Measurements from ENCODE around the gene CDH4. TPM values are rescaled to one million over a fixed set of nuclear protein-coding genes. Genes with fewer than 3 reads are reported as not detected.
A peak's percentile ranks its signal among the peaks of the same experiment; 100 is the strongest.

CDH4 gene
- total and polyA plus RNA-seq, 2 of the 13 experiments (the other 11 are each of a cell fraction or from before 2014, with no cell fraction given), result not detected

DNA sequence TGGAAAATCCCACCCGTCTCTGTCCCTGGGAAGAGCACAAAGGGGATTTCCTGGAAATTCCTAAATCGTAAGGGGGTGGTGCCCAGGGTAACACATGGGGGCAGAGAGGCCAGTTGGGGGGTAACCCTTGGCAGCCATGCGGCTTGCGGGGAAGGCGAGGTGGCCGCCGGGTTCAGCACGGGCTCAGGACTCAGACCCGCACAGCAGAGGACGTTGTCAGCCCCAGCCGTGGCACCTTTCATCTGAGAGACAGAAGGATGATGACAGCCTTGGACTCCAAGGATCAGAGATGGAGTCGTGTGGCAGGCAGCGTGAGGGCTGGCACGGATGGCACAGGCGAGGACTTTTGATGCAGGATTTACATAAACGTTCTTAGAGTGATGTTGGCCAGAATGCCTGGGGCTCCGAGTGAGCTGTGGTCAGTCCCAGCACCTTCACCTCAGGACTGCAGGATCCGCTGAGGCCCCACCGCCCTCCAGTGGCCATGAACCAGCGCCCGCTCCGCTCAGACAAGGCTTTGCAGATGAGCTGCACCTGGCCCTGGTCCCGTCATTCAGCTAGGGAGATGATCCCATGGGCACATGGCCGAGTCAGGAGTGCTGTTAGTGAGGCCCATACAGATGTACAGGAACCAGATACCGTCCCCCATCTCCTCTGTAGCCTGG is 623.3 kb downstream of the CDH4 start:
- BruUV-seq (replicated peaks), result no TSS peak
- no peak for DNase-seq (ENCODE audit: low spot score)
- Histone ChIP-seq H3K4me1 (ENCODE audit: insufficient read depth, low read length) (no peaks in the 10 kb centered on the region), H3K79me2 (ENCODE audit: insufficient read depth, low read length) (no peaks in the 10 kb centered on the region), H3K36me3 (replicated peaks in 1 of 2; ENCODE audit: control insufficient read depth in 1 of 2, insufficient read depth in 2 of 2, low read length in 2 of 2) (no peaks in the 10 kb centered on the region), H3K4me3 (replicated peaks in 1 of 3; ENCODE audit: insufficient read depth in 1 of 3, low read depth in 2 of 3, low read length in 3 of 3) (no peak overlapping the region), H4K20me1 (ENCODE audit: insufficient read depth, low read length) (no peaks in the 10 kb centered on the region), H3K27me3 (ENCODE audit: control insufficient read depth in 1 of 2, insufficient read depth in 2 of 2, low read length in 2 of 2) (peaks cover 33 to 93% of the 10 kb centered on the region in 2 experiments), H2AFZ (ENCODE audit: low read length) (no peak overlapping the region), H3K4me2 (ENCODE audit: low read depth, low read length) (no peak overlapping the region), H3K9me3 (ENCODE audit: low read length) (peaks cover 6% of the 10 kb centered on the region; the same call in 1 of the 2 replicates), H3K9ac (ENCODE audit: insufficient read depth, low read depth, low read length) (no peak overlapping the region), H3K27ac (ENCODE audit: extremely low read length, insufficient read depth, low read length) (no peak overlapping the region)
- WGBS (ENCODE audit: low lambda C conversion rate), result 17% methylated on average over 23 of the region's 25 CpGs
- no peak for FAIRE-seq
- ChIA-PET POLR2A (no interaction called here), CTCF (ENCODE audit: low intra/inter-chr PET ratio, low total read pairs) (no interaction called here)
- intact Hi-C loops (cut with micrococcal nuclease; ENCODE audit: unreplicated experiment), result no loop called here
- peak; percentile 80 for ATAC-seq
- in situ Hi-C loops (cut with HindIII; ENCODE audit: extremely low pct_ligation_motif_present, low pct_unique_long_range_greater_than_20kb), result loop anchor here (25.0 kb wide), 1 partner anchor 1813 kb away; no protein-coding TSS in a partner anchor
- TF ChIP-seq ZBTB21 (CRISPR knock-in tag; IDR thresholded peaks at IDR 0.05) (no peak), ZNF367 (CRISPR knock-in tag; IDR thresholded peaks at IDR 0.05; ENCODE audit: borderline replicate concordance) (no peak), ZNF460 (CRISPR knock-in tag; IDR thresholded peaks at IDR 0.05; ENCODE audit: borderline replicate concordance) (no peak), PHF21A (CRISPR knock-in tag; IDR thresholded peaks at IDR 0.05) (no peak), ZFP1 (CRISPR knock-in tag; IDR thresholded peaks at IDR 0.05) (no peak), RAD21 (CRISPR knock-in tag; IDR thresholded peaks at IDR 0.05) (peak; percentile 32; the same call in 1 of the 2 replicates), ZSCAN9 (CRISPR knock-in tag; IDR thresholded peaks at IDR 0.05; ENCODE audit: borderline replicate concordance) (no peak), BORCS8-MEF2B (CRISPR knock-in tag; IDR thresholded peaks at IDR 0.05) (no peak), THYN1 (CRISPR knock-in tag; IDR thresholded peaks at IDR 0.05; ENCODE audit: borderline replicate concordance, low read depth) (no peak), MZF1 (CRISPR knock-in tag; IDR thresholded peaks at IDR 0.05; ENCODE audit: borderline replicate concordance) (no peak), ZMYM3 (CRISPR knock-in tag; IDR thresholded peaks at IDR 0.05) (no peak), RORA (CRISPR knock-in tag; IDR thresholded peaks at IDR 0.05) (no peak), STAG1 (CRISPR knock-in tag; IDR thresholded peaks at IDR 0.05) (peak; percentile 65)
- TF ChIP-seq, protein P1, sequence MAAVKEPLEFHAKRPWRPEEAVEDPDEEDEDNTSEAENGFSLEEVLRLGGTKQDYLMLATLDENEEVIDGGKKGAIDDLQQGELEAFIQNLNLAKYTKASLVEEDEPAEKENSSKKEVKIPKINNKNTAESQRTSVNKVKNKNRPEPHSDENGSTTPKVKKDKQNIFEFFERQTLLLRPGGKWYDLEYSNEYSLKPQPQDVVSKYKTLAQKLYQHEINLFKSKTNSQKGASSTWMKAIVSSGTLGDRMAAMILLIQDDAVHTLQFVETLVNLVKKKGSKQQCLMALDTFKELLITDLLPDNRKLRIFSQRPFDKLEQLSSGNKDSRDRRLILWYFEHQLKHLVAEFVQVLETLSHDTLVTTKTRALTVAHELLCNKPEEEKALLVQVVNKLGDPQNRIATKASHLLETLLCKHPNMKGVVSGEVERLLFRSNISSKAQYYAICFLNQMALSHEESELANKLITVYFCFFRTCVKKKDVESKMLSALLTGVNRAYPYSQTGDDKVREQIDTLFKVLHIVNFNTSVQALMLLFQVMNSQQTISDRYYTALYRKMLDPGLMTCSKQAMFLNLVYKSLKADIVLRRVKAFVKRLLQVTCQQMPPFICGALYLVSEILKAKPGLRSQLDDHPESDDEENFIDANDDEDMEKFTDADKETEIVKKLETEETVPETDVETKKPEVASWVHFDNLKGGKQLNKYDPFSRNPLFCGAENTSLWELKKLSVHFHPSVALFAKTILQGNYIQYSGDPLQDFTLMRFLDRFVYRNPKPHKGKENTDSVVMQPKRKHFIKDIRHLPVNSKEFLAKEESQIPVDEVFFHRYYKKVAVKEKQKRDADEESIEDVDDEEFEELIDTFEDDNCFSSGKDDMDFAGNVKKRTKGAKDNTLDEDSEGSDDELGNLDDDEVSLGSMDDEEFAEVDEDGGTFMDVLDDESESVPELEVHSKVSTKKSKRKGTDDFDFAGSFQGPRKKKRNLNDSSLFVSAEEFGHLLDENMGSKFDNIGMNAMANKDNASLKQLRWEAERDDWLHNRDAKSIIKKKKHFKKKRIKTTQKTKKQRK (IDR thresholded peaks at IDR 0.05; ENCODE audit: low read length), result no peak
- TF ChIP-seq, protein P2, sequence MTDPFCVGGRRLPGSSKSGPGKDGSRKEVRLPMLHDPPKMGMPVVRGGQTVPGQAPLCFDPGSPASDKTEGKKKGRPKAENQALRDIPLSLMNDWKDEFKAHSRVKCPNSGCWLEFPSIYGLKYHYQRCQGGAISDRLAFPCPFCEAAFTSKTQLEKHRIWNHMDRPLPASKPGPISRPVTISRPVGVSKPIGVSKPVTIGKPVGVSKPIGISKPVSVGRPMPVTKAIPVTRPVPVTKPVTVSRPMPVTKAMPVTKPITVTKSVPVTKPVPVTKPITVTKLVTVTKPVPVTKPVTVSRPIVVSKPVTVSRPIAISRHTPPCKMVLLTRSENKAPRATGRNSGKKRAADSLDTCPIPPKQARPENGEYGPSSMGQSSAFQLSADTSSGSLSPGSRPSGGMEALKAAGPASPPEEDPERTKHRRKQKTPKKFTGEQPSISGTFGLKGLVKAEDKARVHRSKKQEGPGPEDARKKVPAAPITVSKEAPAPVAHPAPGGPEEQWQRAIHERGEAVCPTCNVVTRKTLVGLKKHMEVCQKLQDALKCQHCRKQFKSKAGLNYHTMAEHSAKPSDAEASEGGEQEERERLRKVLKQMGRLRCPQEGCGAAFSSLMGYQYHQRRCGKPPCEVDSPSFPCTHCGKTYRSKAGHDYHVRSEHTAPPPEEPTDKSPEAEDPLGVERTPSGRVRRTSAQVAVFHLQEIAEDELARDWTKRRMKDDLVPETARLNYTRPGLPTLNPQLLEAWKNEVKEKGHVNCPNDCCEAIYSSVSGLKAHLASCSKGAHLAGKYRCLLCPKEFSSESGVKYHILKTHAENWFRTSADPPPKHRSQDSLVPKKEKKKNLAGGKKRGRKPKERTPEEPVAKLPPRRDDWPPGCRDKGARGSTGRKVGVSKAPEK (CRISPR knock-in tag; IDR thresholded peaks at IDR 0.05; ENCODE audit: borderline replicate concordance), result no peak
- TF ChIP-seq, protein P3, sequence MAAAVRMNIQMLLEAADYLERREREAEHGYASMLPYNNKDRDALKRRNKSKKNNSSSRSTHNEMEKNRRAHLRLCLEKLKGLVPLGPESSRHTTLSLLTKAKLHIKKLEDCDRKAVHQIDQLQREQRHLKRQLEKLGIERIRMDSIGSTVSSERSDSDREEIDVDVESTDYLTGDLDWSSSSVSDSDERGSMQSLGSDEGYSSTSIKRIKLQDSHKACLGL (CRISPR knock-in tag; IDR thresholded peaks at IDR 0.05), result 0 out of 2 replicates have a peak, but pooled peaks have one; percentile 15
- TF ChIP-seq, protein P4, sequence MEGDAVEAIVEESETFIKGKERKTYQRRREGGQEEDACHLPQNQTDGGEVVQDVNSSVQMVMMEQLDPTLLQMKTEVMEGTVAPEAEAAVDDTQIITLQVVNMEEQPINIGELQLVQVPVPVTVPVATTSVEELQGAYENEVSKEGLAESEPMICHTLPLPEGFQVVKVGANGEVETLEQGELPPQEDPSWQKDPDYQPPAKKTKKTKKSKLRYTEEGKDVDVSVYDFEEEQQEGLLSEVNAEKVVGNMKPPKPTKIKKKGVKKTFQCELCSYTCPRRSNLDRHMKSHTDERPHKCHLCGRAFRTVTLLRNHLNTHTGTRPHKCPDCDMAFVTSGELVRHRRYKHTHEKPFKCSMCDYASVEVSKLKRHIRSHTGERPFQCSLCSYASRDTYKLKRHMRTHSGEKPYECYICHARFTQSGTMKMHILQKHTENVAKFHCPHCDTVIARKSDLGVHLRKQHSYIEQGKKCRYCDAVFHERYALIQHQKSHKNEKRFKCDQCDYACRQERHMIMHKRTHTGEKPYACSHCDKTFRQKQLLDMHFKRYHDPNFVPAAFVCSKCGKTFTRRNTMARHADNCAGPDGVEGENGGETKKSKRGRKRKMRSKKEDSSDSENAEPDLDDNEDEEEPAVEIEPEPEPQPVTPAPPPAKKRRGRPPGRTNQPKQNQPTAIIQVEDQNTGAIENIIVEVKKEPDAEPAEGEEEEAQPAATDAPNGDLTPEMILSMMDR (CRISPR knock-in tag; IDR thresholded peaks at IDR 0.05), result peak; percentile 75

Measured in HepG2 (cell line).